Large intestine (tissue), 3 donors: ENCODE measurements around the gene AEBP1. TPM values are rescaled to one million over a fixed set of nuclear protein-coding genes. Genes with fewer than 3 reads are reported as not detected.

Experiments
- DNase-seq, 2 donors: peaks; one replicate each; pipeline versions ENCODE4 v3.0.0 to v3.0.0-alpha.2; 2013
- H3K27ac ChIP-seq: one replicate; pipeline ENCODE4 v1.5.1; 2013; ENCODE audit warnings: low read length
- H3K27me3 ChIP-seq: 2 replicates; pipeline ENCODE4 v1.6.1; 2013; ENCODE audit warnings: low read length; ENCODE audit not compliant: control insufficient read depth, insufficient read depth
- H3K36me3 ChIP-seq: 2 replicates; pipeline ENCODE4 v1.6.1; 2013; ENCODE audit warnings: low read length; ENCODE audit not compliant: control insufficient read depth, insufficient read depth
- H3K4me1 ChIP-seq: one replicate; pipeline ENCODE4 v1.6.1; 2013; ENCODE audit warnings: low read length; ENCODE audit not compliant: control insufficient read depth, insufficient read depth
- H3K4me3 ChIP-seq: one replicate; pipeline ENCODE4 v1.5.1; 2013; ENCODE audit warnings: low read length
- H3K9me3 ChIP-seq: one replicate; pipeline ENCODE4 v1.6.1; 2013; ENCODE audit warnings: mild to moderate bottlenecking, low read depth, low read length, moderate library complexity; ENCODE audit not compliant: control insufficient read depth
- WGBS: methylation state at CpG from one replicate; pipeline ENCODE4 v1.1.5; 2013; ENCODE audit warnings: low lambda C conversion rate; ENCODE audit not compliant: insufficient coverage; 5-methylcytosine and 5-hydroxymethylcytosine counted together
- polyA plus RNA-seq: library from polyadenylated mRNA; unstranded; fragments of 120-200 nt; gene quantifications from one replicate; pipeline ENCODE4 v1.2.1, GENCODE V29; 2013

Gene AEBP1
- polyA plus RNA-seq, 1 donor = 23.1 TPM

- no CpG with 5 or more reads among the region's 8 CpGs for WGBS
- Histone ChIP-seq H3K36me3 (peaks cover 60% of the 10 kb centered on the region), H3K27me3 (peaks cover 17% of the 10 kb centered on the region), H3K4me3 (no peak overlapping the region), H3K27ac (no peak overlapping the region), H3K4me1 (peaks cover 15% of the 10 kb centered on the region), H3K9me3 (no peaks in the 10 kb centered on the region)
- DNase-seq = no peak
Measured at GRCh38 chr7:44060948-44061644, 43.0 kb upstream of the AEBP1 start.

- WGBS = no CpG with 5 or more reads among the region's 8 CpGs
- no peaks in the 10 kb centered on the region for H3K9me3 ChIP-seq
- H3K4me1 ChIP-seq = peaks cover 17% of the 10 kb centered on the region
- peaks cover 19% of the 10 kb centered on the region for H3K27me3 ChIP-seq
- H3K27ac ChIP-seq = no peak overlapping the region
- DNase-seq = no peak
- H3K4me3 ChIP-seq = no peak overlapping the region
- H3K36me3 ChIP-seq = peaks cover 54% of the 10 kb centered on the region
Measured at GRCh38 chr7:44061645-44062179, 42.4 kb upstream of the AEBP1 start.

GRCh38 chr7:44062180-44062902 lies 41.8 kb upstream of the AEBP1 start:
- Histone ChIP-seq H3K27me3 (peaks cover 19% of the 10 kb centered on the region), H3K4me1 (peaks cover 17% of the 10 kb centered on the region), H3K4me3 (no peak overlapping the region), H3K9me3 (no peaks in the 10 kb centered on the region), H3K27ac (no peak overlapping the region), H3K36me3 (peaks cover 48% of the 10 kb centered on the region)
- no CpG with 5 or more reads among the region's 11 CpGs for WGBS
- no peak for DNase-seq

GRCh38 chr7:44062903-44063295 lies 41.2 kb upstream of the AEBP1 start:
- H3K27ac ChIP-seq = no peak overlapping the region
- H3K4me3 ChIP-seq = no peak overlapping the region
- no peaks in the 10 kb centered on the region for H3K9me3 ChIP-seq
- H3K27me3 ChIP-seq = peaks cover 19% of the 10 kb centered on the region
- peaks cover 17% of the 10 kb centered on the region for H3K4me1 ChIP-seq
- WGBS = no CpG with 5 or more reads among the region's 3 CpGs
- H3K36me3 ChIP-seq = peaks cover 42% of the 10 kb centered on the region
- no peak for DNase-seq

GRCh38 chr7:44063547-44063893 lies 40.6 kb upstream of the AEBP1 start:
- no peak overlapping the region for H3K27ac ChIP-seq
- peaks cover 17% of the 10 kb centered on the region for H3K4me1 ChIP-seq
- peaks cover 36% of the 10 kb centered on the region for H3K36me3 ChIP-seq
- no CpG with 5 or more reads among the region's 10 CpGs for WGBS
- H3K4me3 ChIP-seq = no peak overlapping the region
- H3K9me3 ChIP-seq = no peaks in the 10 kb centered on the region
- H3K27me3 ChIP-seq = peaks cover 19% of the 10 kb centered on the region
- DNase-seq = no peak

GRCh38 chr7:44063894-44064651 lies 40.1 kb upstream of the AEBP1 start:
- Histone ChIP-seq H3K4me1 (peaks cover 17% of the 10 kb centered on the region), H3K9me3 (no peaks in the 10 kb centered on the region), H3K27ac (no peak overlapping the region), H3K27me3 (peaks cover 19% of the 10 kb centered on the region), H3K4me3 (no peak overlapping the region), H3K36me3 (peaks cover 30% of the 10 kb centered on the region)
- DNase-seq = no peak
- WGBS = no CpG with 5 or more reads among the region's 16 CpGs

GRCh38 chr7:44064791-44065430 lies 39.2 kb upstream of the AEBP1 start:
- no CpG with 5 or more reads among the region's 33 CpGs for WGBS
- H3K36me3 ChIP-seq = peaks cover 22% of the 10 kb centered on the region
- H3K4me3 ChIP-seq = no peak overlapping the region
- no peaks in the 10 kb centered on the region for H3K9me3 ChIP-seq
- no peak overlapping the region for H3K27ac ChIP-seq
- H3K27me3 ChIP-seq = peaks cover 19% of the 10 kb centered on the region
- peak in 1 of 2 donors; percentile 32 for DNase-seq
- H3K4me1 ChIP-seq = peaks cover 17% of the 10 kb centered on the region

- H3K4me3 ChIP-seq = no peak within 1 kb of the TSS
- H3K4me1 ChIP-seq = peaks cover 17% of the 10 kb centered on the region
- H3K27me3 ChIP-seq = peaks cover 19% of the 10 kb centered on the region
- H3K36me3 ChIP-seq = peaks cover 15% of the 10 kb centered on the region
- peak in 1 of 2 donors; percentile 45 for DNase-seq
- no peak within 1 kb of the TSS for H3K27ac ChIP-seq
- no CpG with 5 or more reads among the region's 14 CpGs for WGBS
- H3K9me3 ChIP-seq = no peaks in the 10 kb centered on the region
Measured at GRCh38 chr7:44065431-44066110, 38.6 kb upstream of the AEBP1 start, which contains the start of gene PGAM2. Gene PGAM2, minus strand, starts transcription at chr7:44065567. Its CDS starts 38 bp downstream, at chr7:44065529.

- H3K4me3 ChIP-seq = no peak overlapping the region
- no peak overlapping the region for H3K27ac ChIP-seq
- no peak for DNase-seq
- peaks cover 10% of the 10 kb centered on the region for H3K36me3 ChIP-seq
- H3K9me3 ChIP-seq = no peaks in the 10 kb centered on the region
- no CpG with 5 or more reads among the region's 6 CpGs for WGBS
- H3K27me3 ChIP-seq = peaks cover 19% of the 10 kb centered on the region
- peaks cover 17% of the 10 kb centered on the region for H3K4me1 ChIP-seq
Measured at GRCh38 chr7:44066111-44066460, 38.1 kb upstream of the AEBP1 start.
